ENCODE measurements around the gene EBPL. TPM values are rescaled to one million over a fixed set of nuclear protein-coding genes. Genes with fewer than 3 reads are reported as not detected.
"Not testable (repeated sequence)": the region's sequence is repeated elsewhere in the genome, so short reads cannot be mapped to it uniquely, and the experiment has no call there.

EBPL gene
- 49.0 and 52.3 TPM in 2 replicates for total RNA-seq

DNA sequence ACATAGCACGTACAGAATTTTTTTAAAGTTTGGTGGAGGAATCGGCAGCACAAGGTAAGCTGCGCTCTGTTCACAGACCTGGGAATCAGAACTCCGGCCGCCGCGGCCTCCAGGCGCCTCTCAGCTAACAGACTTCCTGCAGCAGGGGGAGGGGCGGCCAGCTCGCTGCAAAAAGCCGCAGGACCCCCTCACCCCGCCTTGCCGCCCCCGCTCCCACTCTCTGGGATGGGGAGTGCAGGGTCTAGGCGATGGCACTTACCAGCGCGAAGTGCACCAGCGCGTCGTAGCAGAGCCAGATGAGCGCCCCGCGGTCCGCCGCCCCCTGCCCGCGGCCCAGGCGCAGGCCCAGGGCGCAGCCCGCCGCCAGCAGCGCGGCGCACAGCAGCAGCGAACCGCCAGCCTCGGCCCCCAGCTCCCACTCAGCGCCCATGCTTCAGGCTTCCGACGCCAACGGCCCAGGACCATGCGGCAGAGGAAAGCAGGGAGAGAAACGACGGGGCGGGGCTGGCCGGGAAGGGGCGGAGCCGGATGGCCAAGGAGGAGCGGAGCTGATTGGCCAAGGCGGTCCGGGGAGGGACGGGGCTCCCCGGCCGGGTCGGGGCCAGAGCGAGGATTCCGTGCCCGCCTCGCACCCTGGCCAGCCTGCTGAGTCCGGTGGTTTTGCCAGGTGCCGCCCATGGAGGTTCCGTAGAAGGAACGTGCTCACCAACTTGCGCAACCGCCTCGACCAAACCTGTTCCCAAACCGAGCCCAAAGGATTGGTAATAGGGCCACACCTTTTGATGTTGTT lies at the start of gene EBPL:
EBPL (minus strand) TSS at position 492 of the 790 bp plus-strand sequence; CDS start at position 430, 62 bp downstream.
- Mint-ChIP-seq H3K4me3 (peak within 1 kb of the TSS; percentile 93), H3K27ac (peak within 1 kb of the TSS; percentile 81), H3K36me3 (ENCODE audit: low read depth) (peaks cover 20% of the 10 kb centered on the region), H3K4me1 (peaks cover 24% of the 10 kb centered on the region), H3K9me3 (no peaks in the 10 kb centered on the region), H3K27me3 (no peaks in the 10 kb centered on the region)
- intact Hi-C loops (cut with micrococcal nuclease) = loop anchor here (1.0 to 5.0 kb wide), 4 partner anchors 101 to 306 kb away; partner anchors contain the start of genes KPNA3, PHF11, SPRYD7 and TRIM13
- peak; percentile 96 for DNase-seq

DNA sequence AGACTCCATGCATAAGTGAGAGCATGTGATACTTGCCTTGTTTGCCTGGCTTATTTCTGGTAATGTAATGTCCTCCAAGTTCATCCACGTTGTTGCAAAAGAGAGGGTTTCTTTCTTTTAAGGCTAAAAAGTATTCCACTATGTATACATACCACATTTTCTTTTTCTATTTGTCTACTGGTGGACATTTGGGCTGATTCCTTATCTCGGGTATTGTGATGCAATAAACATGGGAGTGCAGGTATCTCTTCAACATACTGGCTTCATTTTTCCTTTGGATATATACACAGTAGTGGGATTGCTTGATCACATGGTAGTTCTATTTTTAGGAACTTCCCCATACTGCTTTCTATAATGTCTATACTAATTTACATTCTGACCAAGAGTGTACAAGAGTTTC lies 49.6 kb upstream of the EBPL start:
- no peak overlapping the region for H3K27ac Mint-ChIP-seq
- no peaks in the 10 kb centered on the region for H3K9me3 Mint-ChIP-seq
- H3K4me3 Mint-ChIP-seq = no peak overlapping the region
- no peaks in the 10 kb centered on the region for H3K27me3 Mint-ChIP-seq
- H3K4me1 Mint-ChIP-seq = no peaks in the 10 kb centered on the region
- peaks cover 19% of the 10 kb centered on the region for H3K36me3 Mint-ChIP-seq (ENCODE audit: low read depth)
- intact Hi-C loops (cut with micrococcal nuclease) = no loop called here
- DNase-seq = no peak

DNA sequence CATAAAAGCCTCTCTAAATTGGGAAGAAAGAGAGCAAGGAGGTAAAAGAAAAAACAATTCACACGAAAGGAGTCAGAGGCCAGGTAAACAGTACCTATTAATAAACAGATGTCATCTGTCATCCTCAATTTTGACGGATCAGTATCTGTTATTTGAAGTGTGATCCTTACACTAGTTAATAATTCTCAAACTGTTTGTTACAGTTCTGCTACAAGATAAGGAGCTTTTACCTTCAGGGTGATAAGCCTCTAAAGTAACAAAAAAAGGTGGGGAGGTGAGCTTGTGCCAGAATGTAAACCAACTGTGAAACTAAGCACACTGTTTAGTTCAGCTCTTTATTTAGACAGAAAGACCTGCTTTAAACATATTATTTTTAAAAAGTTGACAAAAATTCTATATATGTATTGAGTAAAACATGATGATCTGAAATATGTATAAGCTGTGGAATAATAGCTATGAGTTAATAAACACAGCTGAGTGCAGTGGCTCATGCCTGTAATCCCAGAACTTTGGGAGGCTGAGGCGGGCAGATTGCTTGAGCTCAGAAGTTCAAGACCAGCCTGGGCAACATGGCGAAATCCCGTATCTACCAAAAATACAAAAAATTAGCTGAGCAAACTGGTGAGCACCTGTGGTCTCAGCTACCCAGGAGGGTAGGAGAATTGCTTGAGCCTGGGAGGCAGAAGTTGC lies 48.4 kb upstream of the EBPL start:
- Mint-ChIP-seq H3K4me3 (no peak overlapping the region), H3K27me3 (no peaks in the 10 kb centered on the region), H3K4me1 (no peaks in the 10 kb centered on the region), H3K27ac (no peak overlapping the region), H3K36me3 (ENCODE audit: low read depth) (peaks cover 12% of the 10 kb centered on the region), H3K9me3 (no peaks in the 10 kb centered on the region)
- no peak for DNase-seq
- intact Hi-C loops (cut with micrococcal nuclease) = no loop called here

DNA sequence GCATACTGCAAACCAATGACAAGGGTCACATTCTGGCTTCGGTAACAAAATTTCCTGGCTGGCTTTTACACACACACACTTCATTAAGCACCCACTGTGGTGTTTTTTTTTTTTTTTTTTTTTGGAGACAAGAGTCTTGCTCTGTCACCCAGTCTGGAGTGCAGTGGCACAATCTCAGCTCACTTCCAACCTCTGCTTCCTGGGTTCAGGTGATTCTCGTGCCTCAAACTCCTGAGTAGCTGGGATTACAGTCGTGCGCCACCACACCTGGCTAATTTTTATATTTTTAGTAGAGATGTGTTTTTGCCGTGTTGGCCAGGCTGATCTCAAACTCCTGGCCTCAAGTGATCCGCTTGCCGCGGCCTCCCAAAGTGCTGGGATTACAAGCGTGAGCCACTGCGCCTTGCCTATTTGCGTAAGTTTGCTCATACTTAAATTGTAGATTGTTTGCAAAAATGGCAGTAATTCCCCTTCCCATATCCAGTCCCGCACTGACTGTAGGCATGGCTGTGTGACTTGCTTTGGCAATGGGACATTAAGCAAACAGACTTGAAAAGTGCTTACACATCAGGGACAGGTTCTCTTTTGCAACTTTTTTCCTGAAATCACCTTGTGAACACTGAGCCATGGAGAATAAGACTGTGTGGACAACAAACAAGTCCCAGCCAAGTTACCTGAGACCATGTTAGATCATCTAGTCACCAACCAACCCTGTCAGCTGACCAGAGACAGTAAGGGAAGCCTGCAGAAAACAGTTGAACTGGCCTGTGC lies 42.1 kb upstream of the EBPL start:
- DNase-seq = no peak
- H3K36me3 Mint-ChIP-seq (ENCODE audit: low read depth) = peaks cover 10% of the 10 kb centered on the region
- no peaks in the 10 kb centered on the region for H3K9me3 Mint-ChIP-seq
- no peaks in the 10 kb centered on the region for H3K4me1 Mint-ChIP-seq
- no peak overlapping the region for H3K27ac Mint-ChIP-seq
- no peak overlapping the region for H3K4me3 Mint-ChIP-seq
- no peaks in the 10 kb centered on the region for H3K27me3 Mint-ChIP-seq
- intact Hi-C loops (cut with micrococcal nuclease) = no loop called here

DNA sequence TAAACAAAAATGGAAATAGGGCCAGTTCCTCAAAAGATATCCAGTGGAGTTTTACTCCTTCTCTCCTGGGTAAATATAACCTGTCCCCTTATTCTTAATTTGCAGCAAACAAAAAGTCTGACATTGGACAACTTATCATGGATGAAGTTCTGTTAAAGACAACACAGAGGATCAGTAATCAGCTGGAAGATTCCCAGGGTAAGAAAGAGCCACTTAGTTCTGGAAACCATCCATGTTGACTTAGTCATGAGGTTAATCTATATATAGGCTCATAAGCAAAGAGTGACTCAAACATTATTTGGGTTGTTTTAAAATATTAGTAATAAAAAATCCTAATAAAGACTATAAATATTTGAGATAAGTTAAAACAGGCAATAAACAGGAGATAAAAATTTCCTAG lies 40.5 kb upstream of the EBPL start:
- H3K9me3 Mint-ChIP-seq = no peaks in the 10 kb centered on the region
- H3K4me3 Mint-ChIP-seq = no peak overlapping the region
- no peak overlapping the region for H3K27ac Mint-ChIP-seq
- H3K4me1 Mint-ChIP-seq = no peaks in the 10 kb centered on the region
- H3K36me3 Mint-ChIP-seq (ENCODE audit: low read depth) = peaks cover 24% of the 10 kb centered on the region
- no peak for DNase-seq
- no peaks in the 10 kb centered on the region for H3K27me3 Mint-ChIP-seq
- intact Hi-C loops (cut with micrococcal nuclease) = no loop called here

DNA sequence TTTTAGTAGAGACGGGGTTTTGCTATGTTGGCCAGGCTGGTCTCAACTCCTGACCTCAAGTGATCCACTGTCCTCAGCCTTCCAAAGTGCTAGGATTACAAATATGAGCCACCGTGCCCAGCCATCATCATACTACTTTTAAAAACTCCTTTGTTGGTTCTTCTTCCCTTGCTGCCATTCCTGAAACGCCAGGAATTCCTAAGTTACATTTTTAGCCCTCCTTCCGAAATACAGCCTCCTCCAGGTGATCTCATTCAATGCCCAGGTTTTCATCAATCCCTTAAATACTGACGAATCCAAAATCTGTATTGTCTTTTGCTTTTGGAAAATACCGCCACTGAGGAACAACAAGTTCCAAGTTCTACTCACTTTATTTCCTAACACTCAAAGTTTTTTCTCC lies 25.3 kb upstream of the EBPL start:
- Mint-ChIP-seq H3K27ac (no peak overlapping the region), H3K9me3 (peaks cover 11% of the 10 kb centered on the region), H3K27me3 (no peaks in the 10 kb centered on the region), H3K4me3 (no peak overlapping the region), H3K36me3 (ENCODE audit: low read depth) (peaks cover 53% of the 10 kb centered on the region), H3K4me1 (no peaks in the 10 kb centered on the region)
- intact Hi-C loops (cut with micrococcal nuclease) = no loop called here
- no peak for DNase-seq

DNA sequence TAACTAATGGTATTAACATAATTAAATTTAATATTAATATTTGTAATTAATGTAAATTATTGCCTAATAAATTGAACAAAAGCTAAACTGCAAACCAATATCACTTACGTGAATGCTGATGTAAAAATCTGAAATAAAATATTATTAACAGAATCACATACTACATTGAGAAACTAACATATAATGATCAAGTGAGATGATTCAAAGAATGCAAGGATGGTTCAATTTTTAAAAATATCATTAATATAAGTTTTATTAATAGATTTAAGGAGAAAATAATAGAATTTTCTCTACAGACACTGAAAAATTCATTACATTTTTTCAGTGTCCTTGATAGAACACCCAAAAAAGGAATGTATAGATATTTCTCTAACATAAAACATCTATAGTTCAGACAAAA lies 23.5 kb upstream of the EBPL start:
- peaks cover 11% of the 10 kb centered on the region for H3K9me3 Mint-ChIP-seq

DNA sequence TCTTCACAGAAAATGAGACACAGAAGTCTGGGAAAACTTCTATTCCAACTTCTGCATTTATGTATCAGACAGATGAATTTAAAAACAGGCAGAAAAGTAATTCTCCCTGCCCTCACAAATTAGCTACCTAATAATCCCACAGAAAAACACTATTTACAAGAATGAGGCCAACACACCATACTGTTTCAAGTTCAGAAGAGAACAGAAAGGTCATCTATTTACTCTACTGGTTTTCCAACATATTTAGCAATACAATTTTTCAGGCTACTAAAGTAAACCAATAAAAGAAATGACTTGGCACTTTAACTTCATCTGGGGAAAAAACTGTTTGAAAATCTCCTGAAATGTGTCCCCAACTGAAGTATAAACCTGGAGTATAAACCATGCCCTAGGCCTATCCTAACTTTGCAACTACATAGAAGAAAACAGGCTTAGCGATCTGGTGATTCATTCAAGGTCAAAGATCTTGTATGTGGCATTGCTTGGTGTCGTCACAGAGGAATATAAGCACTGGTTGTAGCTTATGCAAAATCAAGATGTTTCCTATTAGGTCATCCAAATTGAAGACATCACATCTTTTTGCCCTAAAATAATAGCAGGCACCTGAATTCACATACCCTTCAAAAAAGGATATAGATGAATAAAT lies 20.1 kb upstream of the EBPL start:
- intact Hi-C loops (cut with micrococcal nuclease) = no loop called here
- H3K36me3 Mint-ChIP-seq (ENCODE audit: low read depth) = peaks cover 40% of the 10 kb centered on the region
- no peak for DNase-seq

More for the DNA sequence above, 23.5 kb upstream of the EBPL start:
- DNase-seq = no peak
- Mint-ChIP-seq H3K27ac (no peak overlapping the region), H3K4me3 (no peak overlapping the region), H3K36me3 (ENCODE audit: low read depth) (peaks cover 50% of the 10 kb centered on the region), H3K4me1 (peaks cover 5% of the 10 kb centered on the region), H3K27me3 (no peaks in the 10 kb centered on the region)
- intact Hi-C loops (cut with micrococcal nuclease) = no loop called here

DNA sequence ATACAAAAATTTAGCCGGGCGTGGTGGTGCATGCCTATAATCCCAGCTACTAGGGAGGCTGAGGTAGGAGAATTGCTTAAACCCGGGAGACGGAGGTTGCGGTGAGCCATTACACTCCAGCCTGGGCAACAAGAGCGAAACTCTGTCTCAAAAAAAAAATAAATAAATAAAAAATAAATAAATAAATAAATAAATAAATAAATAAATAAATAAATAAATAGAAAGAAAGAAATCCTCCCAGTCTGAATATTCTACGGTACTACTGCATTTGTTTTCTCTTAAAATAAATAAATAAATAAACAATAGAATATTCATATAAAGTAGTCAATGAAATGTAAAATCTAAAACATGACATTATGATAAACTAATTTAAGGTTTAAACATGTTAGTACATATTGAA lies 13.0 kb upstream of the EBPL start:
- H3K4me3 Mint-ChIP-seq; H3K27me3 Mint-ChIP-seq; H3K9me3 Mint-ChIP-seq; H3K4me1 Mint-ChIP-seq; H3K27ac Mint-ChIP-seq; DNase-seq; intact Hi-C loops (cut with micrococcal nuclease): not testable (repeated sequence)
- peaks cover 28% of the 10 kb centered on the region for H3K36me3 Mint-ChIP-seq (ENCODE audit: low read depth)

More for the DNA sequence above, 20.1 kb upstream of the EBPL start:
- Mint-ChIP-seq H3K27me3 (no peaks in the 10 kb centered on the region), H3K27ac (no peak overlapping the region), H3K9me3 (peaks cover 5% of the 10 kb centered on the region), H3K4me3 (no peak overlapping the region), H3K4me1 (peaks cover 5% of the 10 kb centered on the region)

DNA sequence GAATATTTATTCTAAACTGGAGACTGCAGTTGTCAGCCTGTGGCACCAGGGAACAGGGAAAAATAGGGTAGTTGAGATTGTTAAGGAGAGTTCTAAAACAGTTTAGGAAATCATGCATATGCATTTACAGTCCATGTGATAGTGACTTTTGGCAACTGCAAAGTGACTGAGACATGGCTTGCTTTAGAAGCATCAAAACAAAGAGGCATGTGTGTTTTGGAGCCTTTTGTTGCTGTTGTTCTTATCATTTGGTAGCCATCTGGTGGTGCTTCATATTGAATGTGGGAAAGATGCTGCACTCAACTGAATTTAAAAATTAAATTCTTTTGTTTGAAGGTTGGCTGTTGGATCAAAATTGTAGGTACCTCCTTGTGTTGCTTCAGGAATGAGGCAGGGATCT lies 10.2 kb upstream of the EBPL start:
- H3K9me3 Mint-ChIP-seq = no peaks in the 10 kb centered on the region
- H3K27me3 Mint-ChIP-seq = no peaks in the 10 kb centered on the region
- H3K4me3 Mint-ChIP-seq = no peak overlapping the region
- peaks cover 25% of the 10 kb centered on the region for H3K36me3 Mint-ChIP-seq (ENCODE audit: low read depth)
- H3K27ac Mint-ChIP-seq = no peak overlapping the region
- H3K4me1 Mint-ChIP-seq = peaks cover 3% of the 10 kb centered on the region
- peak; percentile 21 for DNase-seq
- intact Hi-C loops (cut with micrococcal nuclease) = no loop called here

DNA sequence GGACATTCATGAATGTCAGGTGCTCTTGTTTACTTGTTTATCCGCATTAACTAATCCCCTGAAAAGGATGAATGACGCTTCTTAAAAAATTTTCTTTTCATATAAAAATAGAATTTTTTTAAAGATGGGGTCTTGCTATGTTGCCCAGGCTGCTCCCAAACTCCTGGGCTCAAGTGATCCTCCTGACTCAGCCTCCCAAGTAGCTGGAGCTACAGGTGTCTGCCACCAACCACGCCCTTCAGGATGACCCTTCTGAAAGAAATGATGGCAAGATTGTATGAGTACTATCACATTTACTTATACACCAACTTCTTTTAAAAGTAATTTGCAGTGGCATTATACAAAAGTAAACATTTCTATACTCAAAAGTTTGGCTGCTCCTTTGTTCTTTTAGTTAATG lies 6.2 kb upstream of the EBPL start:
- Mint-ChIP-seq H3K9me3 (no peaks in the 10 kb centered on the region), H3K4me1 (peaks cover 3% of the 10 kb centered on the region), H3K4me3 (no peak overlapping the region), H3K36me3 (ENCODE audit: low read depth) (peaks cover 18% of the 10 kb centered on the region), H3K27me3 (no peaks in the 10 kb centered on the region), H3K27ac (no peak overlapping the region)
- intact Hi-C loops (cut with micrococcal nuclease) = no loop called here
- DNase-seq = no peak

DNA sequence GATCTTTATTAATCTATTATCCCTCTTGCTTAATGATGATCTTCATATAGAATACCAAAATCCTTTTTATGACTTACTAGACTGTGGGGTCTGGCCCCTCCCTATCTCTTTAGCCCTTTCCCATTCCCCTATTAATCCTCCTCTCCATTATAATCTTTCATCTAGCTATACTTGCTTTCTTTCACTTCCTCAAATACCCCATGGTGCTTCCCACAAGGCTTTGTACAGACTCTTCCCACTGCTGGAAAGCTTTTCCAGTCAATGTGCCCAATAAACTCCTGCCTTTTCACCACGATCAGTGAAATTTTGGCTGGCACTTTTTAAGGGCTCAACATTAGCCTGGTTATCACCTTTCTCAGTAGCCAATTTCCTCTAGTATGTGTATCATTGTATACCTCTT lies 3.2 kb upstream of the EBPL start:
- Mint-ChIP-seq H3K27me3 (no peaks in the 10 kb centered on the region), H3K4me1 (peaks cover 16% of the 10 kb centered on the region), H3K36me3 (ENCODE audit: low read depth) (peaks cover 7% of the 10 kb centered on the region), H3K4me3 (no peak overlapping the region), H3K27ac (no peak overlapping the region), H3K9me3 (no peaks in the 10 kb centered on the region)
- no peak for DNase-seq
- intact Hi-C loops (cut with micrococcal nuclease) = loop anchor here (5.0 kb wide), 2 partner anchors 197 to 243 kb away; partner anchors contain the start of genes PHF11 and SPRYD7

DNA sequence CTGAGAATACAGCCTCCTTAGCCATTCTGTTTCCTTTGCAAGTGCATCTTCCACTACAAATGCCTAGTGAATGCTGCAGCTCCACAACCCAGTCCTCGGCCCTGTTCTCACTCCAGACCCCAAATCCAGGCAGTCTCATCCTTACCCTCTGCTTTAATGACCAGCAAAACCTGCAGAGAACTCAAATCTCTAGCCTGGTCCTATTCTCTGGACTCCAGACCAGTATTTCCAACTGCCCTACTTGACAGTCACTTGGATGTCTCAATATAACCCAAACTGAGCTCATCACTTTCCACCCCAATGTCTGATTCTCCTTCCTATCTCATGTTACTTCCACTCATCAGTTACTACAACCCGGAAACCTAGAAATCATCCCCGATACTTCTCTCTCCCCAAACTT lies 2.6 kb upstream of the EBPL start:
- Mint-ChIP-seq H3K36me3 (ENCODE audit: low read depth) (peaks cover 7% of the 10 kb centered on the region), H3K4me1 (peaks cover 15% of the 10 kb centered on the region), H3K27ac (no peak overlapping the region), H3K9me3 (no peaks in the 10 kb centered on the region), H3K27me3 (no peaks in the 10 kb centered on the region), H3K4me3 (no peak overlapping the region)
- intact Hi-C loops (cut with micrococcal nuclease) = loop anchor here (5.0 kb wide), 2 partner anchors 197 to 243 kb away; partner anchors contain the start of genes PHF11 and SPRYD7
- DNase-seq = no peak

All from activated CD4-positive, alpha-beta T cell treated with anti-CD3 and anti-CD28 coated beads, Interleukin-2, amount 10 ng/mL, durations not matched to agents 24 days and 14 days (primary cell).